ENCODE measurements around the gene HS3ST3B1.

HS3ST3B1 gene

GRCh38 chr17:14300575-14301278 is at the start of gene HS3ST3B1:
TSS of gene HS3ST3B1 (plus strand) at chr17:14301081. CDS start at chr17:14301519, 438 bp downstream.
- H3K27me3 ChIP-seq (replicated peaks; ENCODE audit: control insufficient read depth, insufficient read depth, low read length), result no peaks in the 10 kb centered on the region; the same call in none of the 2 replicates
- no peaks in the 10 kb centered on the region for H3K36me3 ChIP-seq (ENCODE audit: control insufficient read depth, insufficient read depth, low read length)

GRCh38 chr17:14261406-14261805 is 39.5 kb upstream of the HS3ST3B1 start:
- Histone ChIP-seq H3K27me3 (replicated peaks; ENCODE audit: control insufficient read depth, insufficient read depth, low read length) (no peaks in the 10 kb centered on the region), H3K36me3 (ENCODE audit: control insufficient read depth, insufficient read depth, low read length) (no peaks in the 10 kb centered on the region), H3K4me3 (replicated peaks; ENCODE audit: low read depth, low read length) (no peak overlapping the region)
- DNase-seq (ENCODE audit: extremely low read depth, insufficient read length), result no peak
- TF ChIP-seq CTCF (IDR thresholded peaks at IDR 0.05; ENCODE audit: insufficient read depth, low read length, poor library complexity, severe bottlenecking), result no peak

More at GRCh38 chr17:14300575-14301278, at the start of gene HS3ST3B1:
- peak; percentile 75 for DNase-seq (ENCODE audit: extremely low read depth, insufficient read length)
- H3K4me3 ChIP-seq (replicated peaks; ENCODE audit: low read depth, low read length), result peak within 1 kb of the TSS; percentile 44
- TF ChIP-seq CTCF (IDR thresholded peaks at IDR 0.05; ENCODE audit: insufficient read depth, low read length, poor library complexity, severe bottlenecking), result no peak

GRCh38 chr17:14268264-14268663 is 32.6 kb upstream of the HS3ST3B1 start:
- Histone ChIP-seq H3K4me3 (replicated peaks; ENCODE audit: low read depth, low read length) (no peak overlapping the region), H3K27me3 (replicated peaks; ENCODE audit: control insufficient read depth, insufficient read depth, low read length) (no peaks in the 10 kb centered on the region), H3K36me3 (ENCODE audit: control insufficient read depth, insufficient read depth, low read length) (no peaks in the 10 kb centered on the region)
- TF ChIP-seq CTCF (IDR thresholded peaks at IDR 0.05; ENCODE audit: insufficient read depth, low read length, poor library complexity, severe bottlenecking), result no peak
- no peak for DNase-seq (ENCODE audit: extremely low read depth, insufficient read length)

- Histone ChIP-seq H3K36me3 (ENCODE audit: control insufficient read depth, insufficient read depth, low read length) (no peaks in the 10 kb centered on the region), H3K27me3 (replicated peaks; ENCODE audit: control insufficient read depth, insufficient read depth, low read length) (no peaks in the 10 kb centered on the region), H3K4me3 (replicated peaks; ENCODE audit: low read depth, low read length) (no peak overlapping the region)
- DNase-seq (ENCODE audit: extremely low read depth, insufficient read length), result no peak
- no peak for TF ChIP-seq CTCF (IDR thresholded peaks at IDR 0.05; ENCODE audit: insufficient read depth, low read length, poor library complexity, severe bottlenecking)
These were observed 31.4 kb upstream of the HS3ST3B1 start for GRCh38 chr17:14269473-14269872.

GRCh38 chr17:14270508-14270907 is 30.4 kb upstream of the HS3ST3B1 start:
- Histone ChIP-seq H3K4me3 (replicated peaks; ENCODE audit: low read depth, low read length) (no peak overlapping the region), H3K36me3 (ENCODE audit: control insufficient read depth, insufficient read depth, low read length) (no peaks in the 10 kb centered on the region), H3K27me3 (replicated peaks; ENCODE audit: control insufficient read depth, insufficient read depth, low read length) (no peaks in the 10 kb centered on the region)
- no peak for DNase-seq (ENCODE audit: extremely low read depth, insufficient read length)
- TF ChIP-seq CTCF (IDR thresholded peaks at IDR 0.05; ENCODE audit: insufficient read depth, low read length, poor library complexity, severe bottlenecking), result no peak

Measured in GM06990 (cell line).